ENCODE results near the gene NR4A1. TPM values are rescaled to one million over a fixed set of nuclear protein-coding genes. Genes with fewer than 3 reads are reported as not detected.
A peak's percentile ranks its signal among the peaks of the same experiment; 100 is the strongest.

Gene NR4A1
- total and polyA plus RNA-seq, 8 donors: 11.7 to 85.4 (median 30.0) TPM

DNA sequence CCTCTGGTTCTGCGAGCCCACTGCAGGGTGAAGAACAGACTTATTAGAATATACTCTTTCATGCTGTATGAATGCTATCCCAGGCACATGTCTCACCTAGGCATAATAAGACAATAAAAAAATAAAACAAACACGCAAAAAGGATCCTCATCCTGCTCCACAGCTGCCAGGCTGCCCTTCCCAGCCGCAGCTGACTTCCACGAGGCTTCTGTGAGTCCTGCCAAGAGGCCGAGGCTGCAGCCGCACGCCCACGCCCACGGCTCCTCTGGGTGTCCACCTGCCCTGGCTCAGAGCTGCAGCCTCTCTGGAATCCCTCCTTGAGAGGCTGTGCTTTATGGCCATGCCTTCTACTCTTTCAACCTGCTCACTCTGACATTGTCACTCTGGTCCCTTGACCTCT is 35.1 kb downstream of the NR4A1 start:
- DNase-seq (peak in 1 of 6 donors; percentile 37), FAIRE-seq (no peak), ATAC-seq (no peak)
- intact Hi-C loops (cut with DNase I): loop anchor here in 1 of 3 donors (5.0 kb wide), 1 partner anchor 59 kb away; no protein-coding TSS in a partner anchor
- no peak overlapping the region for H3K27ac ChIP-seq
- TF ChIP-seq, protein P1, sequence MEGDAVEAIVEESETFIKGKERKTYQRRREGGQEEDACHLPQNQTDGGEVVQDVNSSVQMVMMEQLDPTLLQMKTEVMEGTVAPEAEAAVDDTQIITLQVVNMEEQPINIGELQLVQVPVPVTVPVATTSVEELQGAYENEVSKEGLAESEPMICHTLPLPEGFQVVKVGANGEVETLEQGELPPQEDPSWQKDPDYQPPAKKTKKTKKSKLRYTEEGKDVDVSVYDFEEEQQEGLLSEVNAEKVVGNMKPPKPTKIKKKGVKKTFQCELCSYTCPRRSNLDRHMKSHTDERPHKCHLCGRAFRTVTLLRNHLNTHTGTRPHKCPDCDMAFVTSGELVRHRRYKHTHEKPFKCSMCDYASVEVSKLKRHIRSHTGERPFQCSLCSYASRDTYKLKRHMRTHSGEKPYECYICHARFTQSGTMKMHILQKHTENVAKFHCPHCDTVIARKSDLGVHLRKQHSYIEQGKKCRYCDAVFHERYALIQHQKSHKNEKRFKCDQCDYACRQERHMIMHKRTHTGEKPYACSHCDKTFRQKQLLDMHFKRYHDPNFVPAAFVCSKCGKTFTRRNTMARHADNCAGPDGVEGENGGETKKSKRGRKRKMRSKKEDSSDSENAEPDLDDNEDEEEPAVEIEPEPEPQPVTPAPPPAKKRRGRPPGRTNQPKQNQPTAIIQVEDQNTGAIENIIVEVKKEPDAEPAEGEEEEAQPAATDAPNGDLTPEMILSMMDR (IDR thresholded peaks at IDR 0.05): no peak
- no peaks in the 10 kb centered on the region for H3K4me1 ChIP-seq
- no peaks in the 10 kb centered on the region for H3K9me3 ChIP-seq
- H3K27me3 ChIP-seq: no peaks in the 10 kb centered on the region
- no peaks in the 10 kb centered on the region for H3K36me3 ChIP-seq
- 54 to 58% methylated on average over 9 of the region's 9 CpGs for WGBS, 2 donors
- no peak overlapping the region for H3K4me3 ChIP-seq

DNA sequence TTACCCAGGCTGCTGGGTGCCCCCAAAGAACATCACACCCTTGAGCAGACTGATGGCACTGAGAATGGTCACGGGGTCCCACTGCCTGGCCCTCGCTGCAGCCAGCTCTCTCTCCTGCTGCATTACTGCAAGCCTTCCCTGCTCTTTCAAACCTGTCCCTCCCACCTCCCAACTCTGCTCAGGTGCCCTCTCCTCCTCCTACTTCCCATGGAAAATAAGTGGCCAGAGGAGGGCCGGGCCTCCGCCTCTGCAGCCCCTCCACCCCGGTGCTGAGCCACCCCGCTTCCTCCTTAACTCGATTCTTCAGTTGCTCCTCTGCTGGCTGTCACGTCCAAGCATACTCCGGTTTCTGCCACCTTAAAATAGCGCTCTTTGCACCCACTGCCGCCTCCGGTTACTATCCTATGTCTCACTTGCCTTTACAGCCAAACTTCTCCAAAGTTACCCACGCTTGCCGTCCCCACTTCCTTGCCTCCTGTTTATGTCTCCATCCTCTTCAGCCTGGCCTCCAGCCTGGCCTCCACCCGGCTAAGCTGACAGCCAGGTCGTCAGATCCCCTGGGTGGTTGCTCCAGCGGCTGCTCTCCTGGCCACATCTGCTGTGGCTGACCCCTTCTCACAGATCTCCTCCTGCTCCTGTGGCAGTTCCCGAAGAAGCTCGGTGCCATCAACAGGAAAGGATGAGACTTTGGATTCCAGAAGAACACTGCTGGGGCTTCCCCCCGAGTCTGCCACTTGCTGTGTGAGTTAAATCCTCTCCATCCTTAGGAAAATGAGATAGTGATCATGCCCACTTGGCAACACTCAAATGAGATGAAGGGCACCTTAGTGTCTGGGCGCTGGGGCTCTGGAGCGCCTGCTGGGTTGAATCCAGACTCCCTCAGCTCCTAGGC is 35.9 kb downstream of the NR4A1 start:
- Histone ChIP-seq H3K4me1 (no peaks in the 10 kb centered on the region), H3K9me3 (no peaks in the 10 kb centered on the region), H3K27ac (no peak overlapping the region), H3K27me3 (no peaks in the 10 kb centered on the region), H3K4me3 (no peak overlapping the region), H3K36me3 (no peaks in the 10 kb centered on the region)
- intact Hi-C loops (cut with DNase I): loop anchor here in 1 of 3 donors (5.0 kb wide), 1 partner anchor 60 kb away; no protein-coding TSS in a partner anchor
- TF ChIP-seq, protein P1 (IDR thresholded peaks at IDR 0.05): no peak
- no peak for ATAC-seq
- DNase-seq: peak in 1 of 6 donors; percentile 31
- no peak for FAIRE-seq
- 74 to 78% methylated on average over 22 of the region's 22 CpGs for WGBS, 2 donors

DNA sequence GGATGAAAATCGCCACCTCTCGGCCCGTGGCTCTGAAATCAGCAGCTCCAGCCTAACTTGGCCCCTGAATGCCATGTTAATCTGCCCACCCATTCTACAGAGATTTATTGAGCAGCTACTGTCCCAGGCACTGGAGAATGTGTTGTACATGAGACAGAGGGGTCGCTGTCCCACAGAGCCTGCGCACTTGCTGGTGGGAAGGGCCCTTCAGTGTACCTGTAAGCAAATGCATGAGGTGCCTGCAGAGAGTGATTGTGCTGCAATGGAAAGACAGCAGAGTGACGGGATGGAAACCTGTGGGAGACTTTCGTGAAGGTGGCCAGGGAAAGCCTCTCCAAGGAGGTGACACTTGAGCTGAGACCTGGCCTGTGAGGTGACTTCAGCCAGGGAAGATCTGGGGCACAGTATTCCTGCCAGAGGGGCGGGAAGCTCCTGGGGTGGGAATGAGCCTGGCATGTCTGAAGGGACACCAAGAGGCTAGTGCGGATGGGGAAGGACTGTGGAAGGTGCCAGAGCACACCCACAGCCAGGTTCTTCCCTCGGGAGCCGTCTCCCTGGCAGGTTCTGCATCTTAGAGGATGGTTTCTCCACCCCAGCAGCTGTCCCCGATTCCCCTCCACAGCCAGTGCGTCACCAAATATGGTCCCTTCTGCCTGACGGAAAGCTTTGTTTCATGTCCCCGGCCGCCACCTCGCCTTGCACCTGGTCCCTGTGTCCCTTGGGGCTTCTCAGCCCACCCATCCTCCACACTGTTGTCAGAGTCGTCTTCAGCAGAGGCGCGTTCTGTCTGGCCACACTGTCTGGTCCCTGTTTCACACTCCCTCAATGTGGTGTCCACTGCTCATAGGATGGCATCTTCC is 36.9 kb downstream of the NR4A1 start:
- Histone ChIP-seq H3K4me1 (peaks cover 0 to 8% (median 4%) of the 10 kb centered on the region in 3 donors), H3K9me3 (no peaks in the 10 kb centered on the region), H3K36me3 (no peaks in the 10 kb centered on the region), H3K27me3 (no peaks in the 10 kb centered on the region), H3K27ac (no peak overlapping the region), H3K4me3 (no peak overlapping the region)
- FAIRE-seq (no peak), ATAC-seq (no peak), DNase-seq (peak in 1 of 6 donors; percentile 29)
- TF ChIP-seq, protein P1 (IDR thresholded peaks at IDR 0.05): no peak
- WGBS, 2 donors: 73 to 82% methylated on average over 20 of the region's 20 CpGs
- intact Hi-C loops (cut with DNase I): loop anchor here in 1 of 3 donors (5.0 kb wide), 1 partner anchor 61 kb away; no protein-coding TSS in a partner anchor

DNA sequence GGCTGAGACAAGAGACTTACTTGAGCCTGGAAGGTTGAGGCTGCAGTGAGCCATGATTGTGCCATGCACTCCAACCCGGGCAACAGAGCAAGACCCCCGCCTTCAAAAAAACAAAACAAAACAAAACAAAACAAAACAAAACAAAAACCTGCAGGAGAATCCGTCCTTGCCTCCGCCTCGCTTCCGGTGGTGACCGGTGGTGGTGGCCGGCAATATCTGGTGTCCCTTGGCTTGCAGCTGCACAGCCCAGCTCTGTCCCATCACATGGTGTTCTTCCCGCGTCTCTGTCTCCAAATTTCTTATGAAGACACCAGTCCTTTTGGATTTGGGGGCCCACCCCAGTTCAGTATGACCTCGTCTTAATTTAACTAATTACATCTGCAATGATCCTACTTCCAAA is 38.2 kb downstream of the NR4A1 start:
- no peak for ATAC-seq
- no peak for DNase-seq
- peaks cover 0 to 13% (median 4%) of the 10 kb centered on the region in 3 donors for H3K4me1 ChIP-seq
- FAIRE-seq: no peak
- no peak overlapping the region for H3K4me3 ChIP-seq
- no peaks in the 10 kb centered on the region for H3K27me3 ChIP-seq
- TF ChIP-seq, protein P1 (IDR thresholded peaks at IDR 0.05): no peak
- no peak overlapping the region for H3K27ac ChIP-seq
- intact Hi-C loops (cut with DNase I): loop anchor here in 1 of 3 donors (5.0 kb wide), 1 partner anchor 62 kb away; no protein-coding TSS in a partner anchor
- no peaks in the 10 kb centered on the region for H3K36me3 ChIP-seq
- WGBS, 2 donors: 76 to 79% methylated on average over 11 of the region's 11 CpGs
- no peaks in the 10 kb centered on the region for H3K9me3 ChIP-seq
